ENCODE results near the gene PHGDH. TPM values are rescaled to one million over a fixed set of nuclear protein-coding genes. Genes with fewer than 3 reads are reported as not detected.

PHGDH gene
- total and polyA plus RNA-seq, 4 donors = 23.7 to 68.4 (median 43.3) TPM

DNA sequence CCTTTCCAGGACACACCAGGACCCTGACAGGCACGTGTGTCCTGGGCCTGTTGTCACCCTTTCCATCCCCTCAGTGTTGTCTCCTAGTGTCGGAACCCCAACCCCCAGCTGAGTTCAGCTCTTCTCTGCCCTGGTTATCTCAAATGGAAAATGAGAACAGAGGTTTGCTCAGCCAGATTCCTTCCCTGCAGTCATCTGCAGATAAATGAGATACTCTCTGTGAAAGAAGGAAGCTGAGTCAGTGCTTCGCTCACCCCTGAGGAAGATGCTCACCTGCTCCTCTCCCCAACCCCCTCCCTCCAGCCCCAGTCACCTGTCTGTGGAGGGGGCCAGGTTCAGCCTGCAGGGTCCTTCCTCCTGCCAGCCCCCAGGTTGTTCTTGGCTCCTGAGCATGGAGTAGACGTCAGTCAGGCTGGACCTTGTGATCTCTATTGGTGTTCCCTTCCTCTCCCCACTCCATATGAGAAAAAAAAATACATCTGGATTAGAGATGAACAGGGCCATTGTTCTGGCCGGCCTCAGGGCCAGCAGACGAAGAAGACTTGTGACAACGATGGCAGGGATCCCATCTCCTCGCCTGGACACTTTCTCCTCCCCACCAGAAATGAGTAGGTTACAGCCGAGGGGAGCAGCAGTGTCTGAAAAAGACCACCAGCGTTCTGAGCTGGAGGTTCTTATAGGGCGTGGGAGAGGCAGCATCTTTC is 20.9 kb downstream of the PHGDH start:
- H3K4me3 ChIP-seq (ENCODE audit: low read length in 2 of 2) = no peak overlapping the region
- intact Hi-C loops (cut with DNase I) = no loop called here
- peaks cover 0 to 4% of the 10 kb centered on the region in 2 donors for H3K36me3 ChIP-seq (ENCODE audit: control insufficient read depth in 1 of 2, insufficient read depth in 2 of 2, low read length in 1 of 2)
- no peak overlapping the region for H3K27ac ChIP-seq (ENCODE audit: low read depth in 1 of 2, low read length in 2 of 2)
- 66 to 75% methylated on average over 11 of the region's 11 CpGs for WGBS, 2 donors
- H3K9me3 ChIP-seq (ENCODE audit: control insufficient read depth, low read length) = no peaks in the 10 kb centered on the region
- no peaks in the 10 kb centered on the region for H3K4me1 ChIP-seq (ENCODE audit: control insufficient read depth in 1 of 2, insufficient read depth in 2 of 2, low read length in 2 of 2)
- DNase-seq (no peak), ATAC-seq (ENCODE audit: low FRiP score) (no peak)
- no peaks in the 10 kb centered on the region for H3K27me3 ChIP-seq (ENCODE audit: control insufficient read depth in 1 of 2, insufficient read depth in 2 of 2, low read length in 1 of 2)

- ATAC-seq (ENCODE audit: low FRiP score) = no peak
- H3K27me3 ChIP-seq (ENCODE audit: control insufficient read depth in 1 of 2, insufficient read depth in 2 of 2, low read length in 1 of 2) = no peaks in the 10 kb centered on the region
- peaks cover 0 to 4% of the 10 kb centered on the region in 2 donors for H3K36me3 ChIP-seq (ENCODE audit: control insufficient read depth in 1 of 2, insufficient read depth in 2 of 2, low read length in 1 of 2)
- no peak overlapping the region for H3K27ac ChIP-seq (ENCODE audit: low read depth in 1 of 2, low read length in 2 of 2)
- 96% methylated on average over 3 of the region's 3 CpGs for WGBS, 2 donors
- no peak for DNase-seq
- H3K4me3 ChIP-seq (ENCODE audit: low read length in 2 of 2) = no peak overlapping the region
- intact Hi-C loops (cut with DNase I) = no loop called here
- no peaks in the 10 kb centered on the region for H3K9me3 ChIP-seq (ENCODE audit: control insufficient read depth, low read length)
- no peaks in the 10 kb centered on the region for H3K4me1 ChIP-seq (ENCODE audit: control insufficient read depth in 1 of 2, insufficient read depth in 2 of 2, low read length in 2 of 2)
These were observed 22.0 kb downstream of the PHGDH start for GRCh38 chr1:119733754-119734153.

GRCh38 chr1:119735217-119735616 is 23.5 kb downstream of the PHGDH start:
- no peaks in the 10 kb centered on the region for H3K9me3 ChIP-seq (ENCODE audit: control insufficient read depth, low read length)
- no peak overlapping the region for H3K27ac ChIP-seq (ENCODE audit: low read depth in 1 of 2, low read length in 2 of 2)
- intact Hi-C loops (cut with DNase I) = no loop called here
- DNase-seq = no peak
- WGBS, 2 donors = 92 to 94% methylated on average over 14 of the region's 14 CpGs
- peak; percentile 15 for ATAC-seq (ENCODE audit: low FRiP score)
- H3K4me1 ChIP-seq (ENCODE audit: control insufficient read depth in 1 of 2, insufficient read depth in 2 of 2, low read length in 2 of 2) = no peaks in the 10 kb centered on the region
- H3K4me3 ChIP-seq (ENCODE audit: low read length in 2 of 2) = no peak overlapping the region
- peaks cover 0 to 1% of the 10 kb centered on the region in 2 donors for H3K36me3 ChIP-seq (ENCODE audit: control insufficient read depth in 1 of 2, insufficient read depth in 2 of 2, low read length in 1 of 2)
- no peaks in the 10 kb centered on the region for H3K27me3 ChIP-seq (ENCODE audit: control insufficient read depth in 1 of 2, insufficient read depth in 2 of 2, low read length in 1 of 2)

DNA sequence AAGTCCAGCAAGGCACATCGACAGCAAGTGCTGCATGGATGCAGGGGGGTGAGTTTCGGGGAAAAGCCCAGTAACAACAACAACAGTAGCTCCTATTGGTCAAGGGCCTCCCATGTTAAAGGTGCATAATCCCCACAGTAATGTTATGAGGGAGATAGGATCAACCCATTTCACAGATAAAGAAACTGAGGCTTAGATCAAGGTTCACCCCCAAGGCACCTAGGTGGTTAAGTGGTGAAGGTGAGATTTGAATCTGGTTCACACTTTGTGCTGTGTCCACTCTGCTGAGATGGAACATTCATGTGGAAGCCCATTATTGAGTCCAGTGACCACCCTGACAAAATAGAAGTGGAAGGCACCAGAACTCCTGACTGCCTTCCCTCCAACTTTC is 24.9 kb downstream of the PHGDH start:
- Histone ChIP-seq H3K9me3 (ENCODE audit: control insufficient read depth, low read length) (no peaks in the 10 kb centered on the region), H3K4me1 (ENCODE audit: control insufficient read depth in 1 of 2, insufficient read depth in 2 of 2, low read length in 2 of 2) (no peaks in the 10 kb centered on the region), H3K4me3 (ENCODE audit: low read length in 2 of 2) (no peak overlapping the region), H3K27ac (ENCODE audit: low read depth in 1 of 2, low read length in 2 of 2) (no peak overlapping the region), H3K27me3 (ENCODE audit: control insufficient read depth in 1 of 2, insufficient read depth in 2 of 2, low read length in 1 of 2) (no peaks in the 10 kb centered on the region), H3K36me3 (ENCODE audit: control insufficient read depth in 1 of 2, insufficient read depth in 2 of 2, low read length in 1 of 2) (peaks cover 0 to 1% of the 10 kb centered on the region in 2 donors)
- ATAC-seq (ENCODE audit: low FRiP score) (no peak), DNase-seq (no peak)
- WGBS, 2 donors = 94 to 96% methylated on average over 2 of the region's 2 CpGs
- intact Hi-C loops (cut with DNase I) = no loop called here

- no peak overlapping the region for H3K27ac ChIP-seq (ENCODE audit: low read depth in 1 of 2, low read length in 2 of 2)
These were observed 25.4 kb downstream of the PHGDH start for GRCh38 chr1:119737040-119737682.

GRCh38 chr1:119738100-119738720 is 26.5 kb downstream of the PHGDH start:
- Histone ChIP-seq H3K27me3 (ENCODE audit: control insufficient read depth in 1 of 2, insufficient read depth in 2 of 2, low read length in 1 of 2) (no peaks in the 10 kb centered on the region), H3K4me1 (ENCODE audit: control insufficient read depth in 1 of 2, insufficient read depth in 2 of 2, low read length in 2 of 2) (no peaks in the 10 kb centered on the region), H3K27ac (ENCODE audit: low read depth in 1 of 2, low read length in 2 of 2) (no peak overlapping the region), H3K4me3 (ENCODE audit: low read length in 2 of 2) (no peak overlapping the region), H3K36me3 (ENCODE audit: control insufficient read depth in 1 of 2, insufficient read depth in 2 of 2, low read length in 1 of 2) (peaks cover 0 to 1% of the 10 kb centered on the region in 2 donors), H3K9me3 (ENCODE audit: control insufficient read depth, low read length) (no peaks in the 10 kb centered on the region)
- WGBS, 2 donors = 75 to 80% methylated on average over 7 of the region's 7 CpGs
- intact Hi-C loops (cut with DNase I) = no loop called here
- ATAC-seq (ENCODE audit: low FRiP score) (no peak), DNase-seq (no peak)

More at GRCh38 chr1:119737040-119737682, 25.4 kb downstream of the PHGDH start:
- no peak for ATAC-seq (ENCODE audit: low FRiP score)
- H3K36me3 ChIP-seq (ENCODE audit: control insufficient read depth in 1 of 2, insufficient read depth in 2 of 2, low read length in 1 of 2) = peaks cover 0 to 1% of the 10 kb centered on the region in 2 donors
- DNase-seq = no peak
- H3K27me3 ChIP-seq (ENCODE audit: control insufficient read depth in 1 of 2, insufficient read depth in 2 of 2, low read length in 1 of 2) = no peaks in the 10 kb centered on the region
- H3K9me3 ChIP-seq (ENCODE audit: control insufficient read depth, low read length) = no peaks in the 10 kb centered on the region
- WGBS, 2 donors = 73 to 78% methylated on average over 16 of the region's 16 CpGs
- no peaks in the 10 kb centered on the region for H3K4me1 ChIP-seq (ENCODE audit: control insufficient read depth in 1 of 2, insufficient read depth in 2 of 2, low read length in 2 of 2)
- intact Hi-C loops (cut with DNase I) = no loop called here
- no peak overlapping the region for H3K4me3 ChIP-seq (ENCODE audit: low read length in 2 of 2)

- intact Hi-C loops (cut with DNase I) = no loop called here
- 80 to 83% methylated on average over 6 of the region's 6 CpGs for whole genome bisulfite sequencing, 2 donors
- no peak for ATAC-seq (ENCODE audit: low FRiP score)
- H3K36me3 ChIP-seq (ENCODE audit: control insufficient read depth in 1 of 2, insufficient read depth in 2 of 2, low read length in 1 of 2) = no peaks in the 10 kb centered on the region
- H3K27ac ChIP-seq (ENCODE audit: low read depth in 1 of 2, low read length in 2 of 2) = no peak overlapping the region
- DNase-seq = no peak
- H3K27me3 ChIP-seq (ENCODE audit: control insufficient read depth in 1 of 2, insufficient read depth in 2 of 2, low read length in 1 of 2) = no peaks in the 10 kb centered on the region
- no peak overlapping the region for H3K4me3 ChIP-seq (ENCODE audit: low read length in 2 of 2)
- no peaks in the 10 kb centered on the region for H3K9me3 ChIP-seq (ENCODE audit: control insufficient read depth, low read length)
- H3K4me1 ChIP-seq (ENCODE audit: control insufficient read depth in 1 of 2, insufficient read depth in 2 of 2, low read length in 2 of 2) = no peaks in the 10 kb centered on the region
These were observed 27.4 kb downstream of the PHGDH start for GRCh38 chr1:119739150-119739549.

DNA sequence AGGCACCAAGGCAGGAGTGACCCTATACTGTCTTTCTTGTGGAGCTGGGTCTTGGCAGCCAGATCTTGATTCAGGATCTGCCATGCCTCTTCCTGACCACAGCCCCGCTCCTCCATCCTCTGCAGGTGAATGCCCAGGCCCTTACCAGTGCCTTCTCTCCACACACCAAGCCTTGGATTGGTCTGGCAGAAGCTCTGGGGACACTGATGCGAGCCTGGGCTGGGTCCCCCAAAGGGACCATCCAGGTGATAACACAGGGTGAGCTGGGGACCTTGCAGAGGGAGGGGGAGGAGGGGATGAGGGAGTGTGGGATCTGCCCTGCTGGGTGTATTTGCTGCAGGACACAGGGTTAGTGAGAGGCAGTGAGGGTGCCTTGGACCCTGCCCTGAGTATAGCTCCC is 28.5 kb downstream of the PHGDH start:
- no peak overlapping the region for H3K4me3 ChIP-seq (ENCODE audit: low read length in 2 of 2)
- no peaks in the 10 kb centered on the region for H3K9me3 ChIP-seq (ENCODE audit: control insufficient read depth, low read length)
- DNase-seq (no peak), ATAC-seq (ENCODE audit: low FRiP score) (no peak)
- no peaks in the 10 kb centered on the region for H3K4me1 ChIP-seq (ENCODE audit: control insufficient read depth in 1 of 2, insufficient read depth in 2 of 2, low read length in 2 of 2)
- no peaks in the 10 kb centered on the region for H3K27me3 ChIP-seq (ENCODE audit: control insufficient read depth in 1 of 2, insufficient read depth in 2 of 2, low read length in 1 of 2)
- H3K27ac ChIP-seq (ENCODE audit: low read depth in 1 of 2, low read length in 2 of 2) = no peak overlapping the region
- H3K36me3 ChIP-seq (ENCODE audit: control insufficient read depth in 1 of 2, insufficient read depth in 2 of 2, low read length in 1 of 2) = no peaks in the 10 kb centered on the region
- 99 to 100% methylated on average over 2 of the region's 2 CpGs for WGBS, 2 donors
- intact Hi-C loops (cut with DNase I) = no loop called here
